Stimulated activated naive CD8-positive, alpha-beta T cell treated with anti-CD3 and anti-CD28 coated beads, Interleukin-15, Interleukin-2, amounts not matched to agents 100 ng/mL and 50 ng/mL, for 24 hours (primary cell): ENCODE results near the gene SCAF4.
"Not testable (repeated sequence)": the region's sequence is repeated elsewhere in the genome, so short reads cannot be mapped to it uniquely, and the experiment has no call there.

Experiments used
- H3K27ac Mint-ChIP-seq: one replicate; pipeline ENCODE4 v1.8.0; 2021; ENCODE audit warnings: mild to moderate bottlenecking, mixed read lengths
- H3K27me3 Mint-ChIP-seq: one replicate; pipeline ENCODE4 v1.8.0; 2021; ENCODE audit warnings: mixed read lengths
- H3K36me3 Mint-ChIP-seq: one replicate; pipeline ENCODE4 v1.8.0; 2021; ENCODE audit warnings: low read depth, mixed read lengths
- H3K4me1 Mint-ChIP-seq: one replicate; pipeline ENCODE4 v1.8.0; 2021; ENCODE audit warnings: low read depth, mixed read lengths
- H3K4me3 Mint-ChIP-seq: one replicate; pipeline ENCODE4 v1.8.0; 2021; ENCODE audit warnings: mild to moderate bottlenecking, mixed read lengths
- H3K9me3 Mint-ChIP-seq: one replicate; pipeline ENCODE4 v1.8.0; 2021; ENCODE audit warnings: mixed read lengths

Gene SCAF4

GRCh38 chr21:31731857-31732596 is at the start of gene SCAF4:
Gene SCAF4, minus strand, starts transcription at chr21:31732118. Its CDS starts 426 bp downstream, at chr21:31731692.
- Mint-ChIP-seq H3K27me3 (no peaks in the 10 kb centered on the region), H3K4me3 (no peak within 1 kb of the TSS), H3K27ac (peak within 1 kb of the TSS; percentile 57), H3K36me3 (no peaks in the 10 kb centered on the region), H3K9me3 (no peaks in the 10 kb centered on the region), H3K4me1 (peaks cover 18% of the 10 kb centered on the region)

GRCh38 chr21:31780944-31781343 is 49.0 kb upstream of the SCAF4 start:
- Mint-ChIP-seq H3K27me3 (peaks cover 11% of the 10 kb centered on the region), H3K36me3 (no peaks in the 10 kb centered on the region), H3K27ac (no peak overlapping the region), H3K4me3 (no peak overlapping the region), H3K4me1 (peaks cover 3% of the 10 kb centered on the region), H3K9me3 (no peaks in the 10 kb centered on the region)

GRCh38 chr21:31778546-31778945 is 46.6 kb upstream of the SCAF4 start:
- H3K4me3 Mint-ChIP-seq, result no peak overlapping the region
- no peaks in the 10 kb centered on the region for H3K9me3 Mint-ChIP-seq
- H3K4me1 Mint-ChIP-seq, result no peaks in the 10 kb centered on the region
- H3K36me3 Mint-ChIP-seq, result no peaks in the 10 kb centered on the region
- peaks cover 8% of the 10 kb centered on the region for H3K27me3 Mint-ChIP-seq
- no peak overlapping the region for H3K27ac Mint-ChIP-seq

- Mint-ChIP-seq H3K27ac (no peak overlapping the region), H3K9me3 (no peaks in the 10 kb centered on the region), H3K27me3 (peaks cover 8% of the 10 kb centered on the region), H3K36me3 (no peaks in the 10 kb centered on the region), H3K4me1 (peaks cover 4% of the 10 kb centered on the region), H3K4me3 (no peak overlapping the region)
Observed at GRCh38 chr21:31777857-31778256, 45.9 kb upstream of the SCAF4 start.

GRCh38 chr21:31774031-31774430 is 42.1 kb upstream of the SCAF4 start:
- H3K36me3 Mint-ChIP-seq, result no peaks in the 10 kb centered on the region
- H3K27me3 Mint-ChIP-seq, result no peaks in the 10 kb centered on the region
- peaks cover 4% of the 10 kb centered on the region for H3K4me1 Mint-ChIP-seq
- no peaks in the 10 kb centered on the region for H3K9me3 Mint-ChIP-seq
- no peak overlapping the region for H3K4me3 Mint-ChIP-seq
- no peak overlapping the region for H3K27ac Mint-ChIP-seq

- Mint-ChIP-seq H3K4me3 (no peak overlapping the region), H3K27me3 (no peaks in the 10 kb centered on the region), H3K36me3 (no peaks in the 10 kb centered on the region), H3K27ac (no peak overlapping the region), H3K9me3 (no peaks in the 10 kb centered on the region), H3K4me1 (peaks cover 4% of the 10 kb centered on the region)
Observed at GRCh38 chr21:31772674-31773555, 41.0 kb upstream of the SCAF4 start.

- H3K9me3 Mint-ChIP-seq, result no peaks in the 10 kb centered on the region
- H3K27ac Mint-ChIP-seq, result no peak overlapping the region
- no peak overlapping the region for H3K4me3 Mint-ChIP-seq
- H3K27me3 Mint-ChIP-seq, result no peaks in the 10 kb centered on the region
- H3K36me3 Mint-ChIP-seq, result no peaks in the 10 kb centered on the region
- peaks cover 4% of the 10 kb centered on the region for H3K4me1 Mint-ChIP-seq
Observed at GRCh38 chr21:31771685-31772084, 39.8 kb upstream of the SCAF4 start.

- H3K9me3 Mint-ChIP-seq, result no peaks in the 10 kb centered on the region
- peaks cover 4% of the 10 kb centered on the region for H3K4me1 Mint-ChIP-seq
- no peak overlapping the region for H3K27ac Mint-ChIP-seq
- no peaks in the 10 kb centered on the region for H3K27me3 Mint-ChIP-seq
- no peaks in the 10 kb centered on the region for H3K36me3 Mint-ChIP-seq
- no peak overlapping the region for H3K4me3 Mint-ChIP-seq
Observed at GRCh38 chr21:31768710-31769109, 36.8 kb upstream of the SCAF4 start.

- Mint-ChIP-seq H3K4me1 (no peaks in the 10 kb centered on the region), H3K27me3 (peaks cover 1% of the 10 kb centered on the region), H3K36me3 (no peaks in the 10 kb centered on the region), H3K27ac (no peak overlapping the region), H3K4me3 (no peak overlapping the region), H3K9me3 (no peaks in the 10 kb centered on the region)
Observed at GRCh38 chr21:31766899-31767298, 35.0 kb upstream of the SCAF4 start.

GRCh38 chr21:31765850-31766249 is 33.9 kb upstream of the SCAF4 start:
- not testable (repeated sequence) for H3K4me3 Mint-ChIP-seq, H3K27me3 Mint-ChIP-seq, H3K4me1 Mint-ChIP-seq, H3K36me3 Mint-ChIP-seq, H3K9me3 Mint-ChIP-seq, H3K27ac Mint-ChIP-seq

GRCh38 chr21:31760931-31761330 is 29.0 kb upstream of the SCAF4 start:
- Mint-ChIP-seq H3K4me1 (no peaks in the 10 kb centered on the region), H3K36me3 (no peaks in the 10 kb centered on the region), H3K27ac (no peak overlapping the region), H3K27me3 (peaks cover 7% of the 10 kb centered on the region), H3K4me3 (no peak overlapping the region), H3K9me3 (no peaks in the 10 kb centered on the region)

- H3K9me3 Mint-ChIP-seq, result no peaks in the 10 kb centered on the region
- H3K27ac Mint-ChIP-seq, result no peak overlapping the region
- peaks cover 5% of the 10 kb centered on the region for H3K27me3 Mint-ChIP-seq
- H3K4me3 Mint-ChIP-seq, result no peak overlapping the region
- H3K36me3 Mint-ChIP-seq, result no peaks in the 10 kb centered on the region
- no peaks in the 10 kb centered on the region for H3K4me1 Mint-ChIP-seq
Observed at GRCh38 chr21:31756787-31757186, 24.9 kb upstream of the SCAF4 start.

- Mint-ChIP-seq H3K4me3 (no peak overlapping the region), H3K36me3 (no peaks in the 10 kb centered on the region), H3K9me3 (no peaks in the 10 kb centered on the region), H3K27ac (no peak overlapping the region), H3K4me1 (no peaks in the 10 kb centered on the region), H3K27me3 (no peaks in the 10 kb centered on the region)
Observed at GRCh38 chr21:31755027-31755426, 23.1 kb upstream of the SCAF4 start.

GRCh38 chr21:31754708-31754960 is 22.7 kb upstream of the SCAF4 start:
- H3K27me3 Mint-ChIP-seq, result no peaks in the 10 kb centered on the region
- no peaks in the 10 kb centered on the region for H3K36me3 Mint-ChIP-seq
- no peaks in the 10 kb centered on the region for H3K4me1 Mint-ChIP-seq
- no peak overlapping the region for H3K4me3 Mint-ChIP-seq
- no peaks in the 10 kb centered on the region for H3K9me3 Mint-ChIP-seq
- H3K27ac Mint-ChIP-seq, result no peak overlapping the region

- Mint-ChIP-seq H3K4me1 (no peaks in the 10 kb centered on the region), H3K27me3 (no peaks in the 10 kb centered on the region), H3K27ac (no peak overlapping the region), H3K4me3 (no peak overlapping the region), H3K36me3 (no peaks in the 10 kb centered on the region), H3K9me3 (no peaks in the 10 kb centered on the region)
Observed at GRCh38 chr21:31753949-31754707, 22.2 kb upstream of the SCAF4 start.
